Head of caudate nucleus (tissue), 42 donors: ENCODE data around the gene RASAL1.

ENCODE experiments used
- DNase-seq, 42 donors: peaks; one replicate each; pipeline versions ENCODE4 v3.0.0 to v3.0.0-alpha.2; 2020 to 2021; ENCODE audit warnings: mixed read lengths in 7 of 42
- intact Hi-C: fragments of 100-400 bp; cut with DNase I; formaldehyde crosslinking; loops from one replicate; pipeline ENCODE4 v1.15.0; 2022

The RASAL1 gene

GRCh38 chr12:113108308-113108707, 27.3 kb downstream of the RASAL1 start:
- no peak for DNase-seq
- intact Hi-C loops, result no loop called here

GRCh38 chr12:113106361-113106760, 29.2 kb downstream of the RASAL1 start:
- no peak for DNase-seq
- intact Hi-C loops, result no loop called here

GRCh38 chr12:113105606-113106271, 29.8 kb downstream of the RASAL1 start:
- intact Hi-C loops, result no loop called here
- no peak for DNase-seq

GRCh38 chr12:113104953-113105510, 30.5 kb downstream of the RASAL1 start:
- DNase-seq, result no peak
- intact Hi-C loops, result no loop called here

- DNase-seq, result peak; percentile 37 to 88 (median 72)
- intact Hi-C loops, result no loop called here
These were observed 31.7 kb downstream of the RASAL1 start for GRCh38 chr12:113103756-113104450.

GRCh38 chr12:113102811-113103210, 32.8 kb downstream of the RASAL1 start:
- no peak for DNase-seq
- intact Hi-C loops, result no loop called here

- DNase-seq, result peak in 3 of 42 donors; percentile 26 to 60 (median 42)
These were observed 33.8 kb downstream of the RASAL1 start for GRCh38 chr12:113101751-113102150.

GRCh38 chr12:113099764-113100163, 35.8 kb downstream of the RASAL1 start:
- intact Hi-C loops, result loop anchor here (2.0 kb wide), 1 partner anchor 43 kb away; the partner anchor contains the start of gene DTX1

More at GRCh38 chr12:113101751-113102150, 33.8 kb downstream of the RASAL1 start:
- intact Hi-C loops, result no loop called here

GRCh38 chr12:113099364-113099763, 36.2 kb downstream of the RASAL1 start:
- intact Hi-C loops, result loop anchor here (2.0 kb wide), 1 partner anchor 43 kb away; the partner anchor contains the start of gene DTX1
- no peak for DNase-seq

More at GRCh38 chr12:113099764-113100163, 35.8 kb downstream of the RASAL1 start:
- no peak for DNase-seq

GRCh38 chr12:113098441-113099028, 37.0 kb downstream of the RASAL1 start:
- intact Hi-C loops, result loop anchor here (2.0 kb wide), 1 partner anchor 42 kb away; the partner anchor contains the start of gene DTX1
- peak; percentile 74 to 93 (median 84) for DNase-seq

GRCh38 chr12:113097716-113098440, 37.7 kb downstream of the RASAL1 start:
- DNase-seq, result peak; percentile 74 to 94 (median 88)
- intact Hi-C loops, result loop anchor here (2.0 kb wide), 1 partner anchor 41 kb away; the partner anchor contains the start of gene DTX1

GRCh38 chr12:113096675-113097461, 38.7 kb downstream of the RASAL1 start:
- no peak for DNase-seq
- intact Hi-C loops, result no loop called here

GRCh38 chr12:113095405-113095804, 40.2 kb downstream of the RASAL1 start:
- intact Hi-C loops, result no loop called here
- DNase-seq, result no peak

GRCh38 chr12:113094738-113095137, 40.8 kb downstream of the RASAL1 start:
- no peak for DNase-seq
- intact Hi-C loops, result no loop called here

GRCh38 chr12:113093409-113094101, 42.0 kb downstream of the RASAL1 start:
- DNase-seq, result no peak
- intact Hi-C loops, result no loop called here

GRCh38 chr12:113092607-113093408, 42.8 kb downstream of the RASAL1 start:
- peak in 15 of 42 donors; percentile 18 to 67 (median 41) for DNase-seq
- intact Hi-C loops, result no loop called here

- DNase-seq, result no peak
- intact Hi-C loops, result no loop called here
These were observed 44.1 kb downstream of the RASAL1 start for GRCh38 chr12:113091506-113091905.
